ENCODE measurements around the gene RBM33. TPM values are rescaled to one million over a fixed set of nuclear protein-coding genes. Genes with fewer than 3 reads are reported as not detected.

The RBM33 gene
- total and polyA plus RNA-seq, 2 of the 13 experiments (the other 11 are each of a cell fraction or from before 2014, with no cell fraction given): 12.4 to 28.9 TPM

- Histone ChIP-seq H3K4me1 (ENCODE audit: insufficient read depth, low read length) (peaks cover 18% of the 10 kb centered on the region), H3K9me3 (ENCODE audit: low read length) (no peaks in the 10 kb centered on the region), H3K4me2 (ENCODE audit: low read depth, low read length) (no peak overlapping the region), H4K20me1 (ENCODE audit: insufficient read depth, low read length) (peaks cover 7% of the 10 kb centered on the region; the same call in 1 of the 2 replicates), H3K9ac (ENCODE audit: insufficient read depth, low read depth, low read length) (no peak overlapping the region), H3K36me3 (replicated peaks in 1 of 2; ENCODE audit: control insufficient read depth in 1 of 2, insufficient read depth in 2 of 2, low read length in 2 of 2) (peaks cover 24 to 87% of the 10 kb centered on the region in 2 experiments), H3K4me3 (replicated peaks in 1 of 3; ENCODE audit: insufficient read depth in 1 of 3, low read depth in 2 of 3, low read length in 3 of 3) (no peak overlapping the region), H3K27ac (ENCODE audit: extremely low read length, insufficient read depth, low read length) (no peak overlapping the region), H3K79me2 (ENCODE audit: insufficient read depth, low read length) (no peaks in the 10 kb centered on the region), H2AFZ (ENCODE audit: low read length) (no peak overlapping the region), H3K27me3 (ENCODE audit: control insufficient read depth in 1 of 2, insufficient read depth in 2 of 2, low read length in 2 of 2) (no peaks in the 10 kb centered on the region)
- intact Hi-C loops (cut with micrococcal nuclease; ENCODE audit: unreplicated experiment) (no loop called here), in situ Hi-C loops (cut with HindIII; ENCODE audit: extremely low pct_ligation_motif_present, low pct_unique_long_range_greater_than_20kb) (no loop called here)
- FAIRE-seq: no peak
- no TSS peak for BruUV-seq (replicated peaks)
- WGBS (ENCODE audit: low lambda C conversion rate): 97% methylated on average over 5 of the region's 8 CpGs
- POLR2A ChIA-PET: no interaction called here
- no peak for DNase-seq (ENCODE audit: low spot score)
- CTCF ChIA-PET (ENCODE audit: low intra/inter-chr PET ratio, low total read pairs): no interaction called here
- ATAC-seq: no peak
- TF ChIP-seq YEATS2 (CRISPR knock-in tag; IDR thresholded peaks at IDR 0.05; ENCODE audit: borderline replicate concordance): no peak
- no peak for TF ChIP-seq ZNF891 (CRISPR knock-in tag; IDR thresholded peaks at IDR 0.05)
- no peak for TF ChIP-seq ZNF746 (CRISPR knock-in tag; IDR thresholded peaks at IDR 0.05)
- no peak for TF ChIP-seq BRF2 (CRISPR knock-in tag; IDR thresholded peaks at IDR 0.05)
- no peak for TF ChIP-seq MLX (CRISPR knock-in tag; IDR thresholded peaks at IDR 0.05)
- no peak for TF ChIP-seq KAT2B (IDR thresholded peaks at IDR 0.05; ENCODE audit: borderline replicate concordance, low read depth, low read length)
- peak; percentile 39 for TF ChIP-seq RBM22 (optimal IDR thresholded peaks at IDR 0.05; ENCODE audit: low read length)
These were observed 132.1 kb downstream of the RBM33 start for GRCh38 chr7:155776606-155777005.

- Histone ChIP-seq H3K79me2 (ENCODE audit: insufficient read depth, low read length) (no peaks in the 10 kb centered on the region), H3K27me3 (ENCODE audit: control insufficient read depth in 1 of 2, insufficient read depth in 2 of 2, low read length in 2 of 2) (no peaks in the 10 kb centered on the region), H3K27ac (ENCODE audit: extremely low read length, insufficient read depth, low read length) (no peak overlapping the region), H3K36me3 (replicated peaks in 1 of 2; ENCODE audit: control insufficient read depth in 1 of 2, insufficient read depth in 2 of 2, low read length in 2 of 2) (peaks cover 24 to 78% of the 10 kb centered on the region in 2 experiments), H3K4me3 (replicated peaks in 1 of 3; ENCODE audit: insufficient read depth in 1 of 3, low read depth in 2 of 3, low read length in 3 of 3) (no peak overlapping the region), H2AFZ (ENCODE audit: low read length) (no peak overlapping the region), H3K4me2 (ENCODE audit: low read depth, low read length) (no peak overlapping the region), H3K4me1 (ENCODE audit: insufficient read depth, low read length) (peaks cover 18% of the 10 kb centered on the region), H3K9me3 (ENCODE audit: low read length) (no peaks in the 10 kb centered on the region), H3K9ac (ENCODE audit: insufficient read depth, low read depth, low read length) (no peak overlapping the region), H4K20me1 (ENCODE audit: insufficient read depth, low read length) (peaks cover 7% of the 10 kb centered on the region; the same call in 1 of the 2 replicates)
- 77% methylated on average over 6 of the region's 6 CpGs for WGBS (ENCODE audit: low lambda C conversion rate)
- intact Hi-C loops (cut with micrococcal nuclease; ENCODE audit: unreplicated experiment) (no loop called here), in situ Hi-C loops (cut with HindIII; ENCODE audit: extremely low pct_ligation_motif_present, low pct_unique_long_range_greater_than_20kb) (no loop called here)
- BruUV-seq (replicated peaks): no TSS peak
- ATAC-seq: peak; percentile 76
- peak; percentile 34 for FAIRE-seq
- POLR2A ChIA-PET: interaction anchor here (0.9 kb wide), 1 partner anchor 9 kb away, joined by 3 read pairs; no protein-coding TSS in a partner anchor
- DNase-seq (ENCODE audit: low spot score): no peak
- CTCF ChIA-PET (ENCODE audit: low intra/inter-chr PET ratio, low total read pairs): no interaction called here
- TF ChIP-seq CCDC6 (CRISPR knock-in tag; IDR thresholded peaks at IDR 0.05) (no peak), NR2F6 (IDR thresholded peaks at IDR 0.05) (peak; percentile 54; the same call in 1 of the 2 replicates), NR2F6 (CRISPR knock-in tag; IDR thresholded peaks at IDR 0.05) (0 out of 2 replicates have a peak, but pooled peaks have one; percentile 47), ZC3H13 (CRISPR knock-in tag; IDR thresholded peaks at IDR 0.05) (no peak), DMTF1 (CRISPR knock-in tag; IDR thresholded peaks at IDR 0.05) (no peak)
These were observed 133.9 kb downstream of the RBM33 start for GRCh38 chr7:155778349-155778748.
